T47D (cell line): ENCODE results near the gene GUCA1A.
"Not testable (repeated sequence)": the region's sequence is repeated elsewhere in the genome, so short reads cannot be mapped to it uniquely, and the experiment has no call there.

Experiments
- DNase-seq, 2 experiments: peaks; one replicate each; pipeline versions ENCODE4 v3.0.0 to v3.0.0-alpha.2; 2011 to 2012; ENCODE audit warnings: low read depth in 1 of 2, low spot score in 1 of 2
- JUND ChIP-seq: IDR thresholded peaks from 2 replicates; pipeline ENCODE4 v1.6.1; 2012; ENCODE audit warnings: low read depth
- in situ Hi-C: cut with HindIII; loops from 2 replicates; pipeline ENCODE4 v1.10.0; 2016; ENCODE audit warnings: low sequenced_read_pairs, low pct_unique_long_range_greater_than_20kb

Gene GUCA1A

GRCh38 chr6:42137194-42137753 is 35.9 kb upstream of the GUCA1A start:
- TF ChIP-seq JUND: no peak
- in situ Hi-C loops: no loop called here
- DNase-seq: peak; percentile 64 to 87

GRCh38 chr6:42138190-42138589 is 35.0 kb upstream of the GUCA1A start:
- in situ Hi-C loops: no loop called here
- no peak for TF ChIP-seq JUND
- no peak for DNase-seq

DNA sequence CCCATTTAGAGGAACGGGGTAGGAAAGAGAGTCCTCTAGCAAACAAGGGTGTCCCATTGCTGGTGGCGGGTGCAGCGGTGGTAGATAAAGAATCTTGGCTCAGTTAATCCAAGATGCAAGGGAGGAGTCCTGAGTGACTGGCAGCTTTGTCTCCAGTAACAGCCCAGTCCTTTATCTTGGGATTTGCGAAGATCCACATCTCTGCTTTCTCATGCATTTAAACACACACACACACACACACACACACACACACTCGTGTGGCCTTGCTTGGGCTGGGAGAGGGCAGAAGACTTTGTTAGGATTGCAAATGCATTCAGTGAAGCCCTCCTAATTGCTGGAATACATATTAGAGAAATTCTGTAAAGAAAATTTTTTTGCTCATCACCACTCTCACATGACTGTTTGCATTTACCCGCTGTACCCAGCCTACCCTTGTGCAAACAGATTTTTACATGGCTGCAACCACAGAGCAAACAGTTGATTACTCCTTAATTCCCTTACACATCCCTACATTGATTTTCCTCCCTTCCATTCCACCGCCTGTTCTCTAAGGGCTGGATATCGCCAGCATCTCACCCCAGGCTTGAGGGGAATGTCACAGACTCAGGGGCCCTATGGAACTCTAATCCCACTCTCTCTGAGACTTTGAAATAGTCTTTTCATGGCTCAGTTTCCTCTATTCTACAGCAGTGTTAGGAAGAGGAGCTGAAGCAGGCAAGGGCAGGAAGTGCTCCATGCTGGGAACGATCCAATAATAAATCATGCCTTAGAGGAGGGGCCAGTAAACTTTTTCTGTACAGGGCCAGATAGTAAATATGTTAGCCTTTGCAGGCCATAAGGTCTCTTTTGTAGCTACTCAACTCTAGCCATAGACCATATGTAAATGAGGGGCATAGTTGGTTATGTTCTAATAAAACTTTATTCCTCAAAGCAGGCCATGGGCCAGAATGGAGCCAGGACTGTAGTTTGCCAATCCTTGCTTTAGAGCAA is 34.2 kb upstream of the GUCA1A start:
- no peak; the same call in 1 of the 2 replicates for TF ChIP-seq JUND
- DNase-seq: peak; percentile 41 to 88
- in situ Hi-C loops: no loop called here

- in situ Hi-C loops: no loop called here
- DNase-seq: no peak
- no peak for TF ChIP-seq JUND
These were observed 33.1 kb upstream of the GUCA1A start for GRCh38 chr6:42140032-42140431.

DNA sequence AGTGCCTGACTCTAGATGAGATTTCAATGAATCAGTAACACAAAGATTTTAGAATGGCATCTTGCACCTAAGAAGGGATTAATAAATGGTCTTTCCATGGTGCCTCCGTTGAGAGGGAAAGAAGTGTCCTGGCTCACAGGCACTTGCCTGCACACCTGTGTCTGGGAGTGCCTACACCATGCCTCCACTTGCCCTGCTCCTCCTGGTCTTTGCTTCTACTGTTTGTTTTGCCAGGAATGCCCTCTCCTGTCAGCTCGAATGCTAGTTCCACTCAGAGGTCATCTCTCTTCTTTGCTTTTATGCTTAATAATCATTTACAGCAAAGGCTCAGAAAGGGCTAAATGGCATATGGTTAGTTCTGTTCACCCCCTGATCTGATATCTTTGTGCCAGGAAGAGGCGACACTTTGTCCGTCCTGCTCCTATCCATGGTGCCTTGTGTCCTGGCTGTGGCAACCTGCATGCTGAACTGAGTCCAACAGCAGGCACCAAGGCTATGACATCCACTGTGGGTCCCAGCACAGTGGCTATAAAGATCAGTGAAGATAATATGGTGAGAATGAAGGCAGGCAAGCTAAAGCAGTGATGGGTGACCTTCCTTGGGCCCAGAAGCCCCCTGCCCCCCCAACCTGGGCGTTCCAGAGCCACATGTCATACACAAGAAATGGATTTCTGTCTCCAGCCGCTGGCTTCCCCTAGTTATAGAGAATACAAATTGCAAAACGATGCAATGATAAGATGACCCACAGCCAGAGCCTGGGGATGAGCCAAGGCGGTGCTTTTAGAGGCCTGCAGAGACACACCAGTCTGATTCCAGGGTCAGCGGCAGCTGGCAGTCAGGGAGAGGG is 32.2 kb upstream of the GUCA1A start:
- no peak for TF ChIP-seq JUND
- DNase-seq: peak in 1 of 2 experiments; percentile 24
- in situ Hi-C loops: no loop called here

DNA sequence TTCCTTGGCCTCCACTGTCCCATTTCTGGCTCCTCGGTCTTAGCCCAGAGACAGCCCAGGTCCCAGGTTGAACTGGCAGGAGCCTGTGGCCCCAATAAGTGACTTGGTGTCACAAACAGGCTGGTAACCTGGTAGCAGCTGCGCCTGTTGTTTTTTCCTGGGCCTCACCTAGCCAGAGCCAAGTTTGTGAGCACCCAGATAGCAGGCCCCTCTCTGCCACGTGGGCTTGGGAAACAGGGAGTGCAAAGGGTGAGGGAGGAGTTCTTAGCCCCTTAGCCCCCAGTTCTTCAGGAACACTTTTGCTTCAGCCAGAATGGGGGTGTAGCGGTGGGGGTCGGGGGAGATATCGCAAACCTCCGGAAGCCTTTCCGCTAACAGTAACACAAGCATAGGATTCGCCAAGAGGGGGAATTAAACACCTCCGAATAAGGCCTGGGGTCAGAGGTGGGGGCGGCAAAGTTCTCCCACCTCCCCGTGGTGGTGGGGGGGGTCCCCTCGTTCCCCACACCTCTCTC is 31.5 kb upstream of the GUCA1A start:
- in situ Hi-C loops: no loop called here
- TF ChIP-seq JUND: no peak
- DNase-seq: no peak

GRCh38 chr6:42142118-42142835 is 30.9 kb upstream of the GUCA1A start, which contains the start of gene C6orf132:
TSS of gene C6orf132 (minus strand) at chr6:42142620. CDS start at chr6:42142444, 176 bp downstream.
- no peak for TF ChIP-seq JUND
- DNase-seq: peak; percentile 88 to 90
- in situ Hi-C loops: no loop called here

DNA sequence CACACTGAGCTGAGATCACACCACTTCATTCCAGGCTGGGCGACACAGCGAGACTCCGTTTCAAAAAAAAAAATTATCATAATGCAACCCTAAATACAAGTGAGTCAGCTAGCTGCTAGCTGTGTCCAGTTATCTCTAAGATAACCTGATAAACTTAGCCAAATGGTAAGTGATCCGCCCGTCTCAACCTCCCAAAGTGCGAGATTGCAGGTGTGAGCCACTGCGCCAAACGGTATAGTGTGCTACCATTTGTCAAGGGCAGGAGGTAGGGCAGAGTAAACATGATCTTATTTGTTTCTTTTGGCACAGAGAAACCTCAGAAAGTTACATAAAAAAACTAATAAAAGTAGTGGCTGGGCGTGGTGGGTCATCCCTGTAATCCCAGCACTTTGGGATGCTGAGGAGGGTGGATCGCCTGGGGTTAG is 26.0 kb upstream of the GUCA1A start:
- in situ Hi-C loops: no loop called here
- DNase-seq: no peak

DNA sequence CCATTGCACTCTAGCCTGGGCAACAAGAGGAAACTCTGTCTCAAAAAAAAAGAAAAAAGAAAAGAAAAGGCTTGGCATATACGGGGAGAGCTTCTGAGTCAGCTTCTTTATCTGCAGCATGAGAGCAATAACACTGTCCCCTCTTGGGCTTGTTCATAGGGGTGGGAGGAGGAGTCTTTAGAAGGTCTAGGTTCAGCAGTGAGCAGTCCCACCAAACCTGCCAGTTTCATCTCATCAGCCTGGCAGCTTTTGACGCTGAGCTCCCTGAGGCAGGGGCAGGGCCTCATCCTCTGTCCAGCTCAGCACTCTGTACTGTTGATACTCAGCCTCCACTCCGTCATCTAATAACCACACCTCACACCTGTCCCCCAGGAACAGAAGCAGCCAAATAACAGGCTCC is 25.1 kb upstream of the GUCA1A start:
- no peak for DNase-seq
- TF ChIP-seq JUND: no peak
- in situ Hi-C loops: no loop called here

More for the DNA sequence above, 26.0 kb upstream of the GUCA1A start:
- no peak for TF ChIP-seq JUND

GRCh38 chr6:42150254-42150653 is 22.9 kb upstream of the GUCA1A start:
- no peak for TF ChIP-seq JUND
- DNase-seq: no peak
- in situ Hi-C loops: no loop called here

- in situ Hi-C loops: no loop called here
- DNase-seq: no peak
- TF ChIP-seq JUND: no peak
These were observed 21.1 kb upstream of the GUCA1A start for GRCh38 chr6:42152024-42152423.

GRCh38 chr6:42152528-42153213 is 20.5 kb upstream of the GUCA1A start:
- DNase-seq, in situ Hi-C loops: not testable (repeated sequence)
